Activated B cell treated with CpG ODN at 0.5 μM for 24 hours (primary cell): Measurements from ENCODE around the gene CLCN3. TPM values are rescaled to one million over a fixed set of nuclear protein-coding genes. Genes with fewer than 3 reads are reported as not detected.
"Not testable (repeated sequence)": the region's sequence is repeated elsewhere in the genome, so short reads cannot be mapped to it uniquely, and the experiment has no call there.

Experiments
- ATAC-seq: fragments of 200-7000 bp; cut with Tn5 transposase; one replicate; pipeline ENCODE4 v1.10.0; 2021; ENCODE audit warnings: low read depth, mild to moderate bottlenecking, moderate library complexity
- CTCF ChIA-PET: fragments of 350-600 bp; sonication (Branson Sonifier 250); formaldehyde crosslinking; loops from one replicate; lab custom pipeline; 2021; ENCODE audit warnings: antibody characterized with exemption; lab: Charles Lee
- POLR2A ChIA-PET: fragments of 350-600 bp; sonication (Branson Sonifier 250); formaldehyde crosslinking; loops from one replicate; lab custom pipeline; 2021; ENCODE audit warnings: antibody characterized with exemption; lab: Charles Lee
- DNase-seq: peaks from one replicate; pipeline ENCODE4 v3.0.0; 2022
- H3K27ac Mint-ChIP-seq: one replicate; pipeline ENCODE4 v1.8.0; 2020; ENCODE audit warnings: mixed read lengths
- H3K27me3 Mint-ChIP-seq: one replicate; pipeline ENCODE4 v1.8.0; 2021; ENCODE audit warnings: mixed read lengths
- H3K36me3 Mint-ChIP-seq: one replicate; pipeline ENCODE4 v1.8.0; 2021; ENCODE audit warnings: low read depth, mixed read lengths
- H3K4me1 Mint-ChIP-seq: one replicate; pipeline ENCODE4 v1.8.0; 2021; ENCODE audit warnings: mixed read lengths
- H3K4me3 Mint-ChIP-seq: one replicate; pipeline ENCODE4 v1.8.0; 2020; ENCODE audit warnings: mild to moderate bottlenecking, mixed read lengths
- H3K9me3 Mint-ChIP-seq: one replicate; pipeline ENCODE4 v1.8.0; 2020; ENCODE audit warnings: mixed read lengths
- intact Hi-C: fragments of 100-400 bp; cut with micrococcal nuclease; formaldehyde crosslinking; loops from one replicate; pipeline ENCODE4 v1.15.1; 2024
- total RNA-seq: library from RNA; stranded (reverse); gene quantifications from 2 replicates; pipeline ENCODE4 v1.2.3, GENCODE V29; 2022
- TF ChIP-seq, protein P1 (sequence below): fragments of 200-600 bp; IDR thresholded peaks from one replicate; pipeline ENCODE4 v1.8.0; 2022; ENCODE audit warnings: antibody characterized with exemption, mild to moderate bottlenecking

The CLCN3 gene
- total RNA-seq, 1 donor from 2014 or later = 28.6 TPM

DNA sequence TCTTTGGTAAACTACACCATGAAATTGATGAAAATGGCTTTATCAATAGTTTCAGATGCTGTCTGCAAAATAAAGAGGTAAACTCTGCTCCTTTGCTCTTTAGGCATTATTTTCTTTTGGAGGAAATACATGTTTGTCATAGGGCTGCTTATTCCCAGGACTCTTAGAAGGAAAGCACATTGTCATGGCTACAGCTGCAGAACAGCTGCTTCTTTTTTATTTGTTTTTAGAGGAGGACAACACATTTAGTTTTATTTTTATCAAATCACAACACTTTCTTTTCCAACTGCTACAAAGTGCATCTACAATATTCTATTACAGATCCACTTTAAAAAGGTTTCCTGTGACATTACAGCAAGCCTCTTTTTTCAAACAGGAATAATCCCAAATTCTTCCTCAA lies 150.0 kb downstream of the CLCN3 start:
- peaks cover 2% of the 10 kb centered on the region for H3K9me3 Mint-ChIP-seq
- ChIA-PET CTCF (no interaction called here), POLR2A (no interaction called here)
- no peak overlapping the region for H3K4me3 Mint-ChIP-seq
- intact Hi-C loops = no loop called here
- no peaks in the 10 kb centered on the region for H3K36me3 Mint-ChIP-seq
- H3K4me1 Mint-ChIP-seq = peaks cover 7% of the 10 kb centered on the region
- TF ChIP-seq, protein P1, sequence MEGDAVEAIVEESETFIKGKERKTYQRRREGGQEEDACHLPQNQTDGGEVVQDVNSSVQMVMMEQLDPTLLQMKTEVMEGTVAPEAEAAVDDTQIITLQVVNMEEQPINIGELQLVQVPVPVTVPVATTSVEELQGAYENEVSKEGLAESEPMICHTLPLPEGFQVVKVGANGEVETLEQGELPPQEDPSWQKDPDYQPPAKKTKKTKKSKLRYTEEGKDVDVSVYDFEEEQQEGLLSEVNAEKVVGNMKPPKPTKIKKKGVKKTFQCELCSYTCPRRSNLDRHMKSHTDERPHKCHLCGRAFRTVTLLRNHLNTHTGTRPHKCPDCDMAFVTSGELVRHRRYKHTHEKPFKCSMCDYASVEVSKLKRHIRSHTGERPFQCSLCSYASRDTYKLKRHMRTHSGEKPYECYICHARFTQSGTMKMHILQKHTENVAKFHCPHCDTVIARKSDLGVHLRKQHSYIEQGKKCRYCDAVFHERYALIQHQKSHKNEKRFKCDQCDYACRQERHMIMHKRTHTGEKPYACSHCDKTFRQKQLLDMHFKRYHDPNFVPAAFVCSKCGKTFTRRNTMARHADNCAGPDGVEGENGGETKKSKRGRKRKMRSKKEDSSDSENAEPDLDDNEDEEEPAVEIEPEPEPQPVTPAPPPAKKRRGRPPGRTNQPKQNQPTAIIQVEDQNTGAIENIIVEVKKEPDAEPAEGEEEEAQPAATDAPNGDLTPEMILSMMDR = no peak
- no peak overlapping the region for H3K27ac Mint-ChIP-seq
- DNase-seq (no peak), ATAC-seq (no peak)
- H3K27me3 Mint-ChIP-seq = peaks cover 11% of the 10 kb centered on the region

DNA sequence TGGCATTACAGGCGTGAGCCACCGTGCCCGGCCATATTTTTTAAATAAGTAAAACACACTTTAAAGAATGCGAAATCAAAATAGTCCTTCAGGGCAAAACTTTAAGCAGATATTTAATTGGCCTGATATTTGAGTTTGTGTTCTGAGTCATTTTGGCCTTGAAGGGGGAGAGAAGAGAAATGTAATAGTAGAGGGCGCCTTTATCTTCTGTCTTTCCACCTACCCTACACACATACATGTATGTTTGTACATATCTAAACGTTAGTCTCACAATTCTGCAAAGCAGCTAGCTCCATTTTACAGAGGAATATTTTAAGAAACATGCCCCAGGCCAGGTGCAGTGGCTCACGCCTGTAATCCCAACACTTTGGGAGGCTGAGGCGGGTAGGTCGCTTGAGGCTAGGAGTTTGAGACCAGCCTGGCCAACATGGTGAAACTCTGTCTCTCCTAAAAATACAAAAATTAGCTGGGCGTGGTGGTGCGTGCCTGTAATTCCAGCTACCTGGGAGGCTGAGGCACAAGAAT lies 151.2 kb downstream of the CLCN3 start:
- DNase-seq, CTCF ChIA-PET, intact Hi-C loops, H3K9me3 Mint-ChIP-seq, H3K4me1 Mint-ChIP-seq, H3K36me3 Mint-ChIP-seq, ATAC-seq, POLR2A ChIA-PET, H3K27ac Mint-ChIP-seq, H3K4me3 Mint-ChIP-seq: not testable (repeated sequence)
- peaks cover 19% of the 10 kb centered on the region for H3K27me3 Mint-ChIP-seq

Other genes starting within 250 kb of the CLCN3 start
- 11.3 and 14.3 TPM in 2 replicates for gene NEK1, start 8.0 kb upstream of the CLCN3 start, total RNA-seq
- gene HPF1, start 137.4 kb downstream of the CLCN3 start, total RNA-seq = 17.9 and 19.5 TPM in 2 replicates